SU-DHL-6 (cell line): Measurements from ENCODE around the gene PRDM11.

ENCODE experiments used
- EZH2phosphoT487 ChIP-seq: fragments of 200-600 bp; sonication (generic), shearing (Covaris generic); conservative IDR thresholded peaks from 2 replicates; pipeline ENCODE4 v1.6.1; 2018; ENCODE audit warnings: mild to moderate bottlenecking, antibody characterized with exemption, low read length, moderate library complexity, mixed read lengths
- TF ChIP-seq, protein P1 (sequence below): fragments of 200-600 bp; sonication (generic); IDR thresholded peaks from one replicate; pipeline ENCODE4 v1.5.1; 2017; ENCODE audit warnings: antibody characterized with exemption, mild to moderate bottlenecking, low read length, moderate library complexity; ENCODE audit not compliant: insufficient read depth, poor library complexity, severe bottlenecking

DNA sequence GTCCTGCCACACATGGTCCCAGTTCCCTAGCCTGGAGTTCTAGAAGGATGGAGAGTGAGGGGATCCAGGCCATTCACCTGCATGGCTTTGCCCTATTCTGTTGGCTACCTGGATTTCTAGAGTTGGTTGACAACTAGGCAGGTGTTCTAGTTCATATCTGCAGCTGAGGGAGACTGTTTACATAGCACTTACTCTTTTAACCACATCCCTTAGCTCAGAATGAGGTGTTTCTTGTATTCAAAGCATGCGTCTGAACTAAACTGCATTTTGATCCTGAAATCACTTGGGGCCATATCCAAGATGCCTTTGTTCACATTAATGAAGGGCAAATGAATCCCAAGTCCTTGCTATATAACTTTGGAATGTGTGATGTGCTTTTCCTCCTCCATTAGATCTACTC, 78.8 kb downstream of the PRDM11 start:
- TF ChIP-seq, protein P1, sequence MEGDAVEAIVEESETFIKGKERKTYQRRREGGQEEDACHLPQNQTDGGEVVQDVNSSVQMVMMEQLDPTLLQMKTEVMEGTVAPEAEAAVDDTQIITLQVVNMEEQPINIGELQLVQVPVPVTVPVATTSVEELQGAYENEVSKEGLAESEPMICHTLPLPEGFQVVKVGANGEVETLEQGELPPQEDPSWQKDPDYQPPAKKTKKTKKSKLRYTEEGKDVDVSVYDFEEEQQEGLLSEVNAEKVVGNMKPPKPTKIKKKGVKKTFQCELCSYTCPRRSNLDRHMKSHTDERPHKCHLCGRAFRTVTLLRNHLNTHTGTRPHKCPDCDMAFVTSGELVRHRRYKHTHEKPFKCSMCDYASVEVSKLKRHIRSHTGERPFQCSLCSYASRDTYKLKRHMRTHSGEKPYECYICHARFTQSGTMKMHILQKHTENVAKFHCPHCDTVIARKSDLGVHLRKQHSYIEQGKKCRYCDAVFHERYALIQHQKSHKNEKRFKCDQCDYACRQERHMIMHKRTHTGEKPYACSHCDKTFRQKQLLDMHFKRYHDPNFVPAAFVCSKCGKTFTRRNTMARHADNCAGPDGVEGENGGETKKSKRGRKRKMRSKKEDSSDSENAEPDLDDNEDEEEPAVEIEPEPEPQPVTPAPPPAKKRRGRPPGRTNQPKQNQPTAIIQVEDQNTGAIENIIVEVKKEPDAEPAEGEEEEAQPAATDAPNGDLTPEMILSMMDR: no peak
- TF ChIP-seq EZH2phosphoT487: no peak
